ENCODE measurements around the gene PRICKLE2.

DNA sequence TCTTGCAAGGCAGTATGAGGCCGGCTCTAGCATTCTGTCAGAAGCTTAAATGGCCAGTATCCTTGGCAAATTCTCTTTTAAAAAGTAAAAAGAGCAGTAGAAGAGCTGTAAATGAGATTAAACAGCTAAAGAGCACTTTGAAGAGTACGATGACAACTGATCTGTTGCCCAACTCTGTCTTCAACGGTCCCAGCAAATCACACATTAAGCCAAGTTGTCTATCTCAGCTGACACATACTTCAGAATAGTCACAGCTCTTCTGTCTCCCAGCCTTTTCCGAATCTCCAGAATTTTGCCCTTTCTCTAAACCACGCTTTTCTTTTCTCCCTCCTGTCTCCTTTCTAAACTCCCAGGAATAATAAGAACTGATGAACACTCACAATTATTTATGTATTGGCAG, 51.7 kb downstream of the PRICKLE2 start:
- TF ChIP-seq GATA3 (IDR thresholded peaks at IDR 0.05; ENCODE audit: borderline replicate concordance) (no peak), POLR2A (IDR thresholded peaks at IDR 0.05; ENCODE audit: low read length) (no peak), CHD4 (IDR thresholded peaks at IDR 0.05; ENCODE audit: borderline replicate concordance) (no peak)
